Endothelial cell of umbilical vein (primary cell): ENCODE results near the gene GABPA. TPM values are rescaled to one million over a fixed set of nuclear protein-coding genes. Genes with fewer than 3 reads are reported as not detected.

Source experiments
- BruUV-seq: library from RNA; stranded (reverse); fragments of 400-500 nt; replicated peaks from 2 replicates; lab custom pipeline; 2021; lab: Mats Ljungman, UMichigan
- CTCF ChIA-PET: fragments of 300-600, 350-600 bp; sonication (Branson Sonifier 250); formaldehyde crosslinking; loops from one replicate; lab custom pipeline; 2021; ENCODE audit warnings: antibody characterized with exemption, inconsistent platforms; lab: Charles Lee
- POLR2A ChIA-PET: fragments of 300-600, 350-600 bp; sonication (Branson Sonifier 250); formaldehyde crosslinking; loops from one replicate; lab custom pipeline; 2021; ENCODE audit warnings: antibody characterized with exemption, inconsistent platforms; lab: Charles Lee
- DNase-seq: peaks from one replicate; pipeline ENCODE4 v3.0.0-alpha.2; 2011; ENCODE audit warnings: low read depth, low spot score
- FAIRE-seq: peaks from 2 replicates; lab custom pipeline; 2011; peaks lifted over from hg19 to GRCh38; lab: Jason Lieb, UNC
- H2AFZ ChIP-seq: 2 replicates; pipeline ENCODE4 v1.6.0; 2012; ENCODE audit warnings: low read depth, low read length, control low read depth, inconsistent platforms
- H3K27ac ChIP-seq: 2 replicates; pipeline ENCODE4 v1.5.1; 2011; ENCODE audit warnings: low read depth, mild to moderate bottlenecking, control low read depth, low read length, moderate library complexity; ENCODE audit not compliant: insufficient read depth
- H3K27me3 ChIP-seq, 2 experiments: 2 replicates each; pipeline versions ENCODE4 v1.6.0 to v1.6.1; 2011; ENCODE audit warnings: low read length in 2 of 2, mixed read lengths in 1 of 2; ENCODE audit not compliant: control insufficient read depth in 2 of 2, insufficient read depth in 2 of 2
- H3K36me3 ChIP-seq, 2 experiments: 2 replicates in 1 of 2; 3 replicates in 1 of 2; pipeline ENCODE4 v1.5.1; 2011; ENCODE audit warnings: low read length in 2 of 2, mild to moderate bottlenecking in 1 of 2, moderate library complexity in 1 of 2; ENCODE audit not compliant: control insufficient read depth in 2 of 2, insufficient read depth in 2 of 2; ENCODE audit errors: extremely low read depth in 1 of 2
- H3K4me1 ChIP-seq: 3 replicates; pipeline ENCODE4 v1.5.1; 2011; ENCODE audit warnings: mild to moderate bottlenecking, low read length; ENCODE audit not compliant: control insufficient read depth, insufficient read depth; ENCODE audit errors: extremely low read depth
- H3K4me2 ChIP-seq: 2 replicates; pipeline ENCODE4 v1.6.1; 2011; ENCODE audit warnings: low read length, control low read depth, mixed read lengths; ENCODE audit not compliant: insufficient read depth
- H3K4me3 ChIP-seq, 3 experiments: fragments of 200-600 bp in 1 of 3; sonication (generic), shearing (Covaris generic) in 1 of 3; replicated peaks in 1 of 3; 2 replicates each; pipeline ENCODE4 v1.5.1; 2011 to 2016; ENCODE audit warnings: control low read depth in 3 of 3, low read length in 3 of 3, mild to moderate bottlenecking in 2 of 3, inconsistent platforms in 1 of 3, low read depth in 1 of 3, moderate library complexity in 1 of 3; ENCODE audit not compliant: insufficient read depth in 1 of 3
- H3K79me2 ChIP-seq: 2 replicates; pipeline ENCODE4 v1.6.0; 2012; ENCODE audit warnings: low read length, inconsistent platforms; ENCODE audit not compliant: control insufficient read depth, insufficient read depth
- H3K9ac ChIP-seq: replicated peaks from 2 replicates; pipeline ENCODE3; 2011; ENCODE audit warnings: low read length, control low read depth; ENCODE audit not compliant: insufficient read depth; ENCODE audit errors: extremely low read depth
- H3K9me1 ChIP-seq: replicated peaks from 3 replicates; pipeline ENCODE4 v1.6.0; 2011; ENCODE audit warnings: mild to moderate bottlenecking, low read length; ENCODE audit not compliant: control insufficient read depth, insufficient read depth; ENCODE audit errors: extremely low read depth
- H3K9me3 ChIP-seq: replicated peaks from 2 replicates; pipeline ENCODE4 v1.5.1; 2012; ENCODE audit warnings: low read length, inconsistent platforms; ENCODE audit not compliant: control insufficient read depth, insufficient read depth
- H4K20me1 ChIP-seq: replicated peaks from 2 replicates; pipeline ENCODE3; 2011; ENCODE audit warnings: mild to moderate bottlenecking, low read length; ENCODE audit not compliant: control insufficient read depth, insufficient read depth; ENCODE audit errors: extremely low read depth
- EZH2 ChIP-seq: IDR thresholded peaks from 2 replicates; pipeline ENCODE4 v1.6.1; 2012; ENCODE audit warnings: borderline replicate concordance, low read depth, mild to moderate bottlenecking, moderate library complexity, low read length, inconsistent platforms; ENCODE audit not compliant: severe bottlenecking
- FOS ChIP-seq: IDR thresholded peaks from 2 replicates; pipeline ENCODE4 v1.6.1; 2011; ENCODE audit warnings: mild to moderate bottlenecking, low read length, moderate library complexity, borderline replicate concordance; ENCODE audit not compliant: insufficient read depth
- JUN ChIP-seq: IDR thresholded peaks from 2 replicates; pipeline ENCODE4 v1.6.1; 2011; ENCODE audit warnings: borderline replicate concordance, low read depth; ENCODE audit not compliant: insufficient read length, insufficient read depth
- dilution Hi-C: fragments of 300-500 bp; cut with MboI; formaldehyde crosslinking; loops from one replicate; pipeline ENCODE4 v1.15.0; 2019; ENCODE audit warnings: low sequenced_read_pairs; ENCODE audit not compliant: extremely low pct_ligation_motif_present
- intact Hi-C: fragments of 100-400 bp; cut with micrococcal nuclease; formaldehyde crosslinking; loops from one replicate; pipeline ENCODE4 v1.10.0; 2022
- polyA plus RNA-seq, 4 experiments: library from polyadenylated mRNA; depleted of rRNA in 3 of 4; stranded (reverse) in 3 of 4; unstranded in 1 of 4; fragments of >200 nt; gene quantifications; 2 replicates each; pipeline versions ENCODE4 v1.2.1 to v1.2.3, GENCODE V29; 2011 to 2012; ENCODE audit warnings: missing spikeins in 1 of 4
- total RNA-seq: library from RNA; stranded (reverse); gene quantifications from 2 replicates; pipeline ENCODE4 v1.2.3, GENCODE V29; 2021
- TF ChIP-seq, protein P1 (sequence below), 2 donors: IDR thresholded peaks; 1 replicate in 1 of 2; 2 replicates in 1 of 2; pipeline ENCODE4 v1.5.1; 2011; ENCODE audit warnings: low read length in 2 of 2, mild to moderate bottlenecking in 2 of 2, moderate library complexity in 2 of 2, control low read depth in 1 of 2, inconsistent platforms in 1 of 2, low read depth in 1 of 2; ENCODE audit not compliant: insufficient read depth in 1 of 2; ENCODE audit errors: extremely low read depth in 1 of 2

Gene GABPA
- total and polyA plus RNA-seq, 2 donors (not counting 3 experiments of a cell fraction or from before 2014, with no cell fraction given) = 5.8 to 21.0 TPM

DNA sequence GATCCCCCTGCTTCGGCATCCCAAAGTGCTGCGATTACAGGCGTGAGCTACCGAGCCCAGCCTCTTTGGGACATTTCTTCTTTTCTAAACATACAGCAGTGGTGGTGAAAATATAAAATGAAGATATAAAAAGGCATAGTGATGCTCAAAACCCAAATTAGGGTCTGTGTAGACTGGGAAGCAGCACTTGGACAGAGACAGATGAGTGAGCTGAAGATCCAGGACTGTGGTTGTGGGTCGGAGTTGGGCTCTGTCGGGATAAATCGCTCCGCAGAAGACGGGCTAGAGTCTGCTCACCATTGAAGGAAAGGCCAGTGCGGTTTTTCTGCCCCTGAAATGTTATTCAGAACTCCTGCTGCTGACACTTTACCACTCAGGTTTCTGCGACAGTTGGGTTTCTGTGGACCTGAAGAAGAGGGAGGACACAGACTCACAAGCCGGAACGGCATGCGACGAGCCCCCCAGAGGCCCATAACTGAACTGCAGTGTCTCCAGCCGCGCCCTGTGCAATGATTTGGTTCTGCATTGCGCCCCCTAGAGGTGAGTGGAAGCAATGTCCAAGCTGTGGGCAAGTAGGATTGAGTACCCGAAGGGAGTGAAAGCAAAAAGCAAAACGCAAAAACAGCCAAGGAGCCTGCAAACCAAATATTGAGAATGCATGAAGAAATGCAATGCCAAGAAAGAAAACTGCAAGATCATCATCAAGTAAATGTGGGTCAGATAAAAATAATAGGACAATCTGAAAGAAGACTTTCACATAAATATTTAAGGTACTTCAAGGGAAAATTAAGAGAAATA is 66.6 kb downstream of the GABPA start:
- Histone ChIP-seq H3K79me2 (no peaks in the 10 kb centered on the region), H3K36me3 (no peaks in the 10 kb centered on the region), H3K27ac (no peak overlapping the region), H3K9me3 (no peaks in the 10 kb centered on the region), H4K20me1 (no peaks in the 10 kb centered on the region), H3K9me1 (no peaks in the 10 kb centered on the region), H3K27me3 (peaks cover 6 to 17% of the 10 kb centered on the region in 2 experiments), H3K4me3 (no peak overlapping the region), H2AFZ (peak overlapping the region; percentile 92), H3K4me1 (no peaks in the 10 kb centered on the region), H3K9ac (no peak overlapping the region), H3K4me2 (peak overlapping the region; percentile 49)
- peak; percentile 95 for FAIRE-seq
- BruUV-seq = no TSS peak
- dilution Hi-C loops = no loop called here
- DNase-seq = peak; percentile 82
- intact Hi-C loops = loop anchor here (1.0 kb wide), 2 partner anchors 66 to 193 kb away; no protein-coding TSS in a partner anchor
- ChIA-PET CTCF (interaction anchor here (0.5 to 2.0 kb wide), 38 partner anchors 8 to 947 kb away, joined by 3 to 30 read pairs (median 4); partner anchors contain the start of genes ATP5PF, CYYR1 and GABPA), POLR2A (interaction anchor here (0.7 kb wide), 1 partner anchor 412 kb away, joined by 3 read pairs; no protein-coding TSS in a partner anchor)
- TF ChIP-seq JUN (no peak), FOS (no peak), EZH2 (peak; percentile 39)
- TF ChIP-seq, protein P1, sequence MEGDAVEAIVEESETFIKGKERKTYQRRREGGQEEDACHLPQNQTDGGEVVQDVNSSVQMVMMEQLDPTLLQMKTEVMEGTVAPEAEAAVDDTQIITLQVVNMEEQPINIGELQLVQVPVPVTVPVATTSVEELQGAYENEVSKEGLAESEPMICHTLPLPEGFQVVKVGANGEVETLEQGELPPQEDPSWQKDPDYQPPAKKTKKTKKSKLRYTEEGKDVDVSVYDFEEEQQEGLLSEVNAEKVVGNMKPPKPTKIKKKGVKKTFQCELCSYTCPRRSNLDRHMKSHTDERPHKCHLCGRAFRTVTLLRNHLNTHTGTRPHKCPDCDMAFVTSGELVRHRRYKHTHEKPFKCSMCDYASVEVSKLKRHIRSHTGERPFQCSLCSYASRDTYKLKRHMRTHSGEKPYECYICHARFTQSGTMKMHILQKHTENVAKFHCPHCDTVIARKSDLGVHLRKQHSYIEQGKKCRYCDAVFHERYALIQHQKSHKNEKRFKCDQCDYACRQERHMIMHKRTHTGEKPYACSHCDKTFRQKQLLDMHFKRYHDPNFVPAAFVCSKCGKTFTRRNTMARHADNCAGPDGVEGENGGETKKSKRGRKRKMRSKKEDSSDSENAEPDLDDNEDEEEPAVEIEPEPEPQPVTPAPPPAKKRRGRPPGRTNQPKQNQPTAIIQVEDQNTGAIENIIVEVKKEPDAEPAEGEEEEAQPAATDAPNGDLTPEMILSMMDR (IDR thresholded peaks at IDR 0.05; ENCODE audit: extremely low read depth in 1 of 2, insufficient read depth in 1 of 2, low read depth in 1 of 2, low read length in 2 of 2) = peak; percentile 99 to 100
